ENCODE data around the gene METTL9. TPM values are rescaled to one million over a fixed set of nuclear protein-coding genes. Genes with fewer than 3 reads are reported as not detected.
A peak's percentile ranks its signal among the peaks of the same experiment; 100 is the strongest.

METTL9 gene
- total and polyA plus RNA-seq, 2 of the 13 experiments (the other 11 are each of a cell fraction or from before 2014, with no cell fraction given): 123 to 204 TPM

DNA sequence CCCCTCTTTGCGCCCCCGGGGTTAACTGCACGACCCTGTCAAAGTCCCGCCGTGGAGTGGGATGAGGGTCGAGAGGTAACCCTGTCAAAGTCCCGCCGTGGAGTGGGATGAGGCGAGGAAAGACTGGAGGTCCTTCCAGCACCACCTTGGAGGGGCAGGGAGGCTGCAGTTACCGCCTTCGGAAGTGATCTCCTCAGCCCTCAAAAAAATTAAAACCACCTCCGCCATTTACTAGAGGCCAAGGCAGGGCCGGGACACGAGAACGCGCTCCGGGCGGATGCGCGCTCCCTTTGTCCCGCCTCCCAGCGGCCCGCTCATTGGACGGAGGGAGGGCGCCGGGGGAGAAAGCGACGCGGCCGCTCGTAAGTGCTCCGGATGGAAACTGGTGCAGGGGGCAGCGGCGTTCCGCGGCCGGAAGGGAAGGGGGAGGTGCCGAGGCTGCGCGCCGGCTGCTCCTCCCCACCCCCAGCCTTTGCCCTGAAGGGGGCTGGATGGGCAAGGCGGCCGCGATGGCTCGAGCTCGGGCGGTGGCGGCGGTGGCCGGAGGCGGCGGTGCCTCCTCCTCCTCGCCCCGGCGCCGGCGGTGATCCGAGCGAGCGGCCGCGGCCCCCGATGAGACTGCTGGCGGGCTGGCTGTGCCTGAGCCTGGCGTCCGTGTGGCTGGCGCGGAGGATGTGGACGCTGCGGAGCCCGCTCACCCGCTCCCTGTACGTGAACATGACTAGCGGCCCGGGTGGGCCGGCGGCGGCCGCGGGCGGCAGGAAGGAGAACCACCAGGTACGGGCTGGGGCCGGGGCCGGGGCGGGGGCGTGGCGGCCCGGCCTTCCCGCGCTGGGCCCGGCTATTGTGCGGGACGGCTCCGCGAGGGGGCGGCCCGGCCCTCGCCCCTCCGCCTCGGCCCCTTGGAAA lies at the start of gene METTL9 (continued):
- TF ChIP-seq ZNF75D (CRISPR knock-in tag; IDR thresholded peaks at IDR 0.05; ENCODE audit: borderline replicate concordance) (peak; percentile 82; the same call in 1 of the 2 replicates), TMF1 (CRISPR knock-in tag; IDR thresholded peaks at IDR 0.05; ENCODE audit: low read depth) (peak; percentile 92; the same call in 1 of the 2 replicates), SAFB2 (CRISPR knock-in tag; IDR thresholded peaks at IDR 0.05; ENCODE audit: borderline replicate concordance, low read depth) (peak; percentile 99; the same call in 1 of the 2 replicates), BRCA1 (CRISPR knock-in tag; IDR thresholded peaks at IDR 0.05) (no peak; the same call in 1 of the 2 replicates), PHF20 (CRISPR knock-in tag; IDR thresholded peaks at IDR 0.05) (peak; percentile 96), NCOA1 (CRISPR knock-in tag; IDR thresholded peaks at IDR 0.05) (peak; percentile 96), ZSCAN29 (CRISPR knock-in tag; conservative IDR thresholded peaks at IDR 0.05) (peak; percentile 92), ZNF510 (CRISPR knock-in tag; IDR thresholded peaks at IDR 0.05; ENCODE audit: low read depth) (peak; percentile 92; the same call in 1 of the 2 replicates), ZNF713 (CRISPR knock-in tag; IDR thresholded peaks at IDR 0.05) (no peak), ZFYVE20 (CRISPR knock-in tag; IDR thresholded peaks at IDR 0.05; ENCODE audit: borderline replicate concordance, low read depth) (peak; percentile 73; the same call in 1 of the 2 replicates), HNRNPL (IDR thresholded peaks at IDR 0.05; ENCODE audit: low read depth, low read length) (peak; percentile 87), ZNF644 (CRISPR knock-in tag; IDR thresholded peaks at IDR 0.05; ENCODE audit: low read depth) (no peak), ZNF749 (CRISPR knock-in tag; IDR thresholded peaks at IDR 0.05; ENCODE audit: borderline replicate concordance) (peak; percentile 85; the same call in 1 of the 2 replicates)
- TF ChIP-seq, protein P1, sequence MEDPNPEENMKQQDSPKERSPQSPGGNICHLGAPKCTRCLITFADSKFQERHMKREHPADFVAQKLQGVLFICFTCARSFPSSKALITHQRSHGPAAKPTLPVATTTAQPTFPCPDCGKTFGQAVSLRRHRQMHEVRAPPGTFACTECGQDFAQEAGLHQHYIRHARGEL (CRISPR knock-in tag; IDR thresholded peaks at IDR 0.05): peak; percentile 19; the same call in 1 of the 2 replicates
- TF ChIP-seq, protein P2, sequence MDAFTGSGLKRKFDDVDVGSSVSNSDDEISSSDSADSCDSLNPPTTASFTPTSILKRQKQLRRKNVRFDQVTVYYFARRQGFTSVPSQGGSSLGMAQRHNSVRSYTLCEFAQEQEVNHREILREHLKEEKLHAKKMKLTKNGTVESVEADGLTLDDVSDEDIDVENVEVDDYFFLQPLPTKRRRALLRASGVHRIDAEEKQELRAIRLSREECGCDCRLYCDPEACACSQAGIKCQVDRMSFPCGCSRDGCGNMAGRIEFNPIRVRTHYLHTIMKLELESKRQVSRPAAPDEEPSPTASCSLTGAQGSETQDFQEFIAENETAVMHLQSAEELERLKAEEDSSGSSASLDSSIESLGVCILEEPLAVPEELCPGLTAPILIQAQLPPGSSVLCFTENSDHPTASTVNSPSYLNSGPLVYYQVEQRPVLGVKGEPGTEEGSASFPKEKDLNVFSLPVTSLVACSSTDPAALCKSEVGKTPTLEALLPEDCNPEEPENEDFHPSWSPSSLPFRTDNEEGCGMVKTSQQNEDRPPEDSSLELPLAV (CRISPR knock-in tag; conservative IDR thresholded peaks at IDR 0.05; ENCODE audit: low read depth): peak; percentile 92
- TF ChIP-seq, protein P3, sequence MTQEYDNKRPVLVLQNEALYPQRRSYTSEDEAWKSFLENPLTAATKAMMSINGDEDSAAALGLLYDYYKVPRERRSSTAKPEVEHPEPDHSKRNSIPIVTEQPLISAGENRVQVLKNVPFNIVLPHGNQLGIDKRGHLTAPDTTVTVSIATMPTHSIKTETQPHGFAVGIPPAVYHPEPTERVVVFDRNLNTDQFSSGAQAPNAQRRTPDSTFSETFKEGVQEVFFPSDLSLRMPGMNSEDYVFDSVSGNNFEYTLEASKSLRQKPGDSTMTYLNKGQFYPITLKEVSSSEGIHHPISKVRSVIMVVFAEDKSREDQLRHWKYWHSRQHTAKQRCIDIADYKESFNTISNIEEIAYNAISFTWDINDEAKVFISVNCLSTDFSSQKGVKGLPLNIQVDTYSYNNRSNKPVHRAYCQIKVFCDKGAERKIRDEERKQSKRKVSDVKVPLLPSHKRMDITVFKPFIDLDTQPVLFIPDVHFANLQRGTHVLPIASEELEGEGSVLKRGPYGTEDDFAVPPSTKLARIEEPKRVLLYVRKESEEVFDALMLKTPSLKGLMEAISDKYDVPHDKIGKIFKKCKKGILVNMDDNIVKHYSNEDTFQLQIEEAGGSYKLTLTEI (CRISPR knock-in tag; conservative IDR thresholded peaks at IDR 0.05): no peak
- TF ChIP-seq, protein P4, sequence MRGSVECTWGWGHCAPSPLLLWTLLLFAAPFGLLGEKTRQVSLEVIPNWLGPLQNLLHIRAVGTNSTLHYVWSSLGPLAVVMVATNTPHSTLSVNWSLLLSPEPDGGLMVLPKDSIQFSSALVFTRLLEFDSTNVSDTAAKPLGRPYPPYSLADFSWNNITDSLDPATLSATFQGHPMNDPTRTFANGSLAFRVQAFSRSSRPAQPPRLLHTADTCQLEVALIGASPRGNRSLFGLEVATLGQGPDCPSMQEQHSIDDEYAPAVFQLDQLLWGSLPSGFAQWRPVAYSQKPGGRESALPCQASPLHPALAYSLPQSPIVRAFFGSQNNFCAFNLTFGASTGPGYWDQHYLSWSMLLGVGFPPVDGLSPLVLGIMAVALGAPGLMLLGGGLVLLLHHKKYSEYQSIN (CRISPR knock-in tag; IDR thresholded peaks at IDR 0.05; ENCODE audit: borderline replicate concordance): no peak
- TF ChIP-seq, protein P5, sequence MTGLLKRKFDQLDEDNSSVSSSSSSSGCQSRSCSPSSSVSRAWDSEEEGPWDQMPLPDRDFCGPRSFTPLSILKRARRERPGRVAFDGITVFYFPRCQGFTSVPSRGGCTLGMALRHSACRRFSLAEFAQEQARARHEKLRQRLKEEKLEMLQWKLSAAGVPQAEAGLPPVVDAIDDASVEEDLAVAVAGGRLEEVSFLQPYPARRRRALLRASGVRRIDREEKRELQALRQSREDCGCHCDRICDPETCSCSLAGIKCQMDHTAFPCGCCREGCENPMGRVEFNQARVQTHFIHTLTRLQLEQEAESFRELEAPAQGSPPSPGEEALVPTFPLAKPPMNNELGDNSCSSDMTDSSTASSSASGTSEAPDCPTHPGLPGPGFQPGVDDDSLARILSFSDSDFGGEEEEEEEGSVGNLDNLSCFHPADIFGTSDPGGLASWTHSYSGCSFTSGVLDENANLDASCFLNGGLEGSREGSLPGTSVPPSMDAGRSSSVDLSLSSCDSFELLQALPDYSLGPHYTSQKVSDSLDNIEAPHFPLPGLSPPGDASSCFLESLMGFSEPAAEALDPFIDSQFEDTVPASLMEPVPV (CRISPR knock-in tag; IDR thresholded peaks at IDR 0.05): peak; percentile 100
- TF ChIP-seq, protein P6, sequence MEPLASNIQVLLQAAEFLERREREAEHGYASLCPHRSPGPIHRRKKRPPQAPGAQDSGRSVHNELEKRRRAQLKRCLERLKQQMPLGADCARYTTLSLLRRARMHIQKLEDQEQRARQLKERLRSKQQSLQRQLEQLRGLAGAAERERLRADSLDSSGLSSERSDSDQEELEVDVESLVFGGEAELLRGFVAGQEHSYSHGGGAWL (CRISPR knock-in tag; IDR thresholded peaks at IDR 0.05): peak; percentile 98

Measured in HepG2 (cell line).